GM12878 (cell line): Measurements from ENCODE around the gene GYS2. TPM values are rescaled to one million over a fixed set of nuclear protein-coding genes. Genes with fewer than 3 reads are reported as not detected.

ENCODE experiments used
- ATAC-seq: fragments of 200-7000 bp; cut with Tn5 transposase; 3 replicates; pipeline ENCODE4 v1.9.1; 2020; ENCODE audit warnings: mild to moderate bottlenecking, moderate library complexity
- BruUV-seq: library from RNA; stranded (reverse); fragments of 400-500 nt; replicated peaks from 2 replicates; lab custom pipeline; 2021; lab: Mats Ljungman, UMichigan
- CTCF ChIA-PET: fragments of 300-600 bp; sonication (Branson Sonifier 250); formaldehyde crosslinking; extraction: SDS; loops from one replicate; lab custom pipeline; 2021; ENCODE audit warnings: inconsistent platforms; lab: Yijun Ruan, JAX
- POLR2A ChIA-PET: fragments of 350-600 bp; formaldehyde crosslinking; extraction: SDS; loops from one replicate; lab custom pipeline; 2021; ENCODE audit warnings: inconsistent platforms; lab: Charles Lee
- RAD21 ChIA-PET: fragments of 300-600 bp; sonication (Branson Sonifier 250); formaldehyde crosslinking; loops from one replicate; lab custom pipeline; 2023; ENCODE audit warnings: antibody characterized with exemption; ENCODE audit not compliant: unreplicated experiment; lab: Charles Lee
- SMC1A ChIA-PET: fragments of 300-600 bp; sonication (Branson Sonifier 250); formaldehyde crosslinking; loops from one replicate; lab custom pipeline; 2023; ENCODE audit not compliant: unreplicated experiment, uncharacterized antibody; lab: Charles Lee
- DNase-seq: peaks from one replicate; pipeline ENCODE4 v3.0.0-alpha.2; 2011; ENCODE audit warnings: low read depth, low spot score
- FAIRE-seq: peaks from 3 replicates; lab custom pipeline; 2011; peaks lifted over from hg19 to GRCh38; lab: Jason Lieb, UNC
- H2AFZ ChIP-seq: 2 replicates; pipeline ENCODE4 v1.6.0; 2011; ENCODE audit warnings: low read depth, low read length, control low read depth; ENCODE audit not compliant: control insufficient read depth
- H3K27ac ChIP-seq: 2 replicates; pipeline ENCODE4 v1.5.1; 2011; ENCODE audit warnings: control low read depth; ENCODE audit not compliant: control insufficient read depth, insufficient read depth
- H3K27me3 ChIP-seq, 2 experiments: replicated peaks in 1 of 2; 2 replicates each; pipeline versions ENCODE4 v1.6.0 to v1.6.1; 2011; ENCODE audit warnings: low read length in 1 of 2; ENCODE audit not compliant: control insufficient read depth in 2 of 2, insufficient read depth in 2 of 2
- H3K36me3 ChIP-seq, 2 experiments: 2 replicates each; pipeline ENCODE4 v1.5.1; 2011; ENCODE audit warnings: low read length in 1 of 2; ENCODE audit not compliant: control insufficient read depth in 2 of 2, insufficient read depth in 2 of 2
- H3K4me1 ChIP-seq: 2 replicates; pipeline ENCODE4 v1.6.1; 2011; ENCODE audit warnings: mild to moderate bottlenecking, low read length, moderate library complexity, mixed read lengths; ENCODE audit not compliant: control insufficient read depth, insufficient read depth
- H3K4me2 ChIP-seq: 2 replicates; pipeline ENCODE4 v1.6.0; 2011; ENCODE audit warnings: control low read depth; ENCODE audit not compliant: control insufficient read depth, insufficient read depth
- H3K4me3 ChIP-seq: fragments of 200-600 bp; sonication (generic); 2 replicates; pipeline ENCODE4 v1.5.1; 2016
- H3K79me2 ChIP-seq: 2 replicates; pipeline ENCODE4 v1.6.0; 2011; ENCODE audit warnings: low read length; ENCODE audit not compliant: control insufficient read depth, insufficient read depth
- H3K9ac ChIP-seq: 2 replicates; pipeline ENCODE4 v1.8.0; 2011; ENCODE audit warnings: low read length, control low read depth, mixed read lengths; ENCODE audit not compliant: control insufficient read depth, insufficient read depth
- H3K9me3 ChIP-seq: replicated peaks from 3 replicates; pipeline ENCODE4 v1.5.1; 2011; ENCODE audit warnings: mild to moderate bottlenecking, low read length; ENCODE audit not compliant: control insufficient read depth, insufficient read depth
- H4K20me1 ChIP-seq: 2 replicates; pipeline ENCODE4 v1.6.0; 2011; ENCODE audit not compliant: control insufficient read depth, insufficient read depth
- BACH1 ChIP-seq: fragments of 450-650 bp; IDR thresholded peaks from 2 replicates; pipeline ENCODE4 v1.6.1; 2017; ENCODE audit warnings: mild to moderate bottlenecking, borderline replicate concordance
- CHD2 ChIP-seq: IDR thresholded peaks from 2 replicates; pipeline ENCODE4 v1.6.1; 2011; ENCODE audit warnings: low read depth, low read length, improper control_type of control experiment, borderline replicate concordance
- DPF2 ChIP-seq: fragments of 450-650 bp; IDR thresholded peaks from 2 replicates; pipeline ENCODE4 v1.6.1; 2017; ENCODE audit warnings: mild to moderate bottlenecking
- KLF5 ChIP-seq: fragments of 450-650 bp; IDR thresholded peaks from 2 replicates; pipeline ENCODE4 v1.6.1; 2014; ENCODE audit warnings: mild to moderate bottlenecking; ENCODE audit not compliant: partially characterized antibody
- MTA3 ChIP-seq: IDR thresholded peaks from 2 replicates; pipeline ENCODE4 v1.6.1; 2012; ENCODE audit warnings: low read length, inconsistent platforms, borderline replicate concordance
- SIX5 ChIP-seq: IDR thresholded peaks from 2 replicates; pipeline ENCODE4 v1.6.1; 2011; ENCODE audit warnings: mild to moderate bottlenecking, low read depth, low read length, moderate library complexity; ENCODE audit not compliant: severe bottlenecking
- ZNF274 ChIP-seq: IDR thresholded peaks from one replicate; pipeline ENCODE4 v1.8.0; 2011; ENCODE audit not compliant: insufficient read length, insufficient read depth
- WGBS: methylation state at CpG from one replicate; pipeline ENCODE4 v1.1.6; 2016; ENCODE audit warnings: low lambda C conversion rate; ENCODE audit not compliant: insufficient replicate concordance, insufficient coverage; ENCODE audit errors: missing lambda C conversion rate; 5-methylcytosine and 5-hydroxymethylcytosine counted together
- in situ Hi-C: fragments of 300-500 bp; cut with MboI; formaldehyde crosslinking; loops from 9 replicates; pipeline ENCODE4 v1.14.3; 2018; ENCODE audit warnings: mixed read lengths
- intact Hi-C: fragments of 100-400 bp; cut with micrococcal nuclease; formaldehyde crosslinking; loops from one replicate; pipeline ENCODE4 v1.14.2; 2022; ENCODE audit not compliant: unreplicated experiment
- polyA plus RNA-seq, 11 experiments: library from polyadenylated mRNA; depleted of rRNA in 4 of 11; unstranded in 6 of 11; stranded (reverse) in 5 of 11; fragments of >200 nt; fragmentation: Nextera tagmentation in 4 of 11; fragmentation: Illumina TruSeq in 1 of 11; extraction: Ambion mirVana in 4 of 11; extraction: Trizol in 1 of 11; gene quantifications; 1 replicate in 1 of 11; 2 replicates in 10 of 11; pipeline versions ENCODE4 v1.2.1 to v1.2.3, GENCODE V29; 2011 to 2016; ENCODE audit warnings: inconsistent platforms in 2 of 11, missing spikeins in 2 of 11, low read depth in 1 of 11
- total RNA-seq, 4 experiments: library from RNA; depleted of rRNA in 3 of 4; stranded (reverse); fragments of >200 nt in 3 of 4; fragmentation: Illumina TruSeq in 1 of 4; extraction: Trizol in 1 of 4; gene quantifications; 2 replicates each; pipeline versions ENCODE4 v1.2.1 to v1.2.3, GENCODE V29; 2013 to 2021
- TF ChIP-seq, protein P1 (sequence below): fragments of 150-350 bp; IDR thresholded peaks from 2 replicates; pipeline ENCODE4 v1.6.1; 2014; ENCODE audit warnings: mild to moderate bottlenecking, low read depth, low read length

The GYS2 gene
- total and polyA plus RNA-seq, 10 of the 15 experiments (the other 5 are each of a cell fraction or from before 2014, with no cell fraction given): not detected

DNA sequence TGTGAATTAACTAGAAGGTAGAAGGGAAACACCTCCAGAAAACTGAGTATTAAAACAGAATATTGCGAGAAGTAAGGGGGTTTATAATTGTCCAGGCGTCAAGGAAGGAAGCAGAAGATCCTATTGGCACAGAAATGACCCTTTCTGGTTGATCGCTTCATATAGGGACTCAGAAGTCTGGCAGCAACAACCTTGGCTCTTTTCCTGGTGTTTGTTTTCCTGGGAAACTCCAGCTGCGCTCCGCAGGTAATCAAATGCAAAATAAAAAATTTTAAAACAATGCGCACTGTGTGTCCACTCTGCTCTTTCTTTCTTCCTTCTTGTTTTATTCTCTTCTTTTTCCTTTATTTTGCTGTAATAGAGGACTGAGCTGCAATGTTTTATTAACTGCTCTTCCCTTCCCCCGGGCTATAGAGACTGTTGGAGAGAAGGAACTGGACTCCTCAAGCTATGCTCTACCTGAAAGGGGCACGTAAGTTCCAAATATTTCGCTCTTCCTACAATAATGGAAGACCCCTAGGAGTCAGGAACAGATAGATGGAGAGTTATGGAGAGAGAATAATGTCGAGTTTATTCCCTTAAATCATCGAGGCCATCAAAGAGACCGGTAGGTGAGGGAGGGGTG is 77.8 kb downstream of the GYS2 start (continued):
- TF ChIP-seq MTA3: no peak
- no peak for TF ChIP-seq ZNF274
- TF ChIP-seq SIX5: no peak
- no peak for TF ChIP-seq CHD2

DNA sequence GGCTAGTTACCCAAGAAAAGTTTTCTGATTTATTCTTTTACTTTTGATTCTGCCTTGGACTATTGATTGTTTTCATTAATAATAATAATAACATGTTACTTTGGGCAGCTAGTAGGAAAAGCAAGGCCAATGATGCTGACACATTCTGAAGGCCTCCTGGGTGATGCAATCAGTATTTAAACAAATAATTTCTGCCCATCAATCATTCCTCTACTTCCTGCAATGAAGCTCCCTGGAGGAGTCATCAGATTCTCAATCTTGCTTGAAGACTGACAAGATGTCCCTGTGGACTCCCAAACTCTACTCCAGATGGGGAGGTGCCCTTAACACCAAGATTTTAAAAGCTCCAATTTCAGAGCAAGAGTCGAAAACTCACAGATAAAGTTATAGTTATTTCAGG is 78.6 kb downstream of the GYS2 start, which contains the start of gene SPX:
Gene SPX, plus strand, starts transcription at position 244 of the 400 bp plus-strand sequence. CDS start 177 bp downstream, outside the sequence.
- ChIA-PET POLR2A (no interaction called here), CTCF (interaction anchor here (1.0 kb wide), 1 partner anchor 12 kb away, joined by 3 read pairs; no protein-coding TSS in a partner anchor), RAD21 (no interaction called here), SMC1A (interaction anchor here (0.7 to 0.8 kb wide), 2 partner anchors 8 to 153 kb away, joined by 3 read pairs; no protein-coding TSS in a partner anchor)
- FAIRE-seq (no peak), ATAC-seq (no peak), DNase-seq (no peak)
- in situ Hi-C loops (no loop called here), intact Hi-C loops (no loop called here)
- Histone ChIP-seq H3K4me3 (no peak within 1 kb of the TSS), H2AFZ (no peak within 1 kb of the TSS), H3K27ac (no peak within 1 kb of the TSS), H3K79me2 (no peaks in the 10 kb centered on the region), H3K9me3 (no peaks in the 10 kb centered on the region; the same call in 2 of the 3 replicates), H3K36me3 (no peaks in the 10 kb centered on the region), H4K20me1 (no peaks in the 10 kb centered on the region), H3K4me1 (no peaks in the 10 kb centered on the region), H3K9ac (no peak within 1 kb of the TSS), H3K27me3 (peaks cover 0 to 8% of the 10 kb centered on the region in 2 experiments; a peak in 3 of 4 replicates), H3K4me2 (no peak within 1 kb of the TSS)
- no TSS peak for BruUV-seq
- WGBS: 100% methylated on average over 1 of the region's 1 CpG
- no peak for TF ChIP-seq DPF2
- no peak for TF ChIP-seq KLF5
- TF ChIP-seq CHD2: no peak
- TF ChIP-seq, protein P1, sequence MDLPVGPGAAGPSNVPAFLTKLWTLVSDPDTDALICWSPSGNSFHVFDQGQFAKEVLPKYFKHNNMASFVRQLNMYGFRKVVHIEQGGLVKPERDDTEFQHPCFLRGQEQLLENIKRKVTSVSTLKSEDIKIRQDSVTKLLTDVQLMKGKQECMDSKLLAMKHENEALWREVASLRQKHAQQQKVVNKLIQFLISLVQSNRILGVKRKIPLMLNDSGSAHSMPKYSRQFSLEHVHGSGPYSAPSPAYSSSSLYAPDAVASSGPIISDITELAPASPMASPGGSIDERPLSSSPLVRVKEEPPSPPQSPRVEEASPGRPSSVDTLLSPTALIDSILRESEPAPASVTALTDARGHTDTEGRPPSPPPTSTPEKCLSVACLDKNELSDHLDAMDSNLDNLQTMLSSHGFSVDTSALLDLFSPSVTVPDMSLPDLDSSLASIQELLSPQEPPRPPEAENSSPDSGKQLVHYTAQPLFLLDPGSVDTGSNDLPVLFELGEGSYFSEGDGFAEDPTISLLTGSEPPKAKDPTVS: no peak
- no peak for TF ChIP-seq BACH1
